Measurements from ENCODE around the gene USP15. TPM values are rescaled to one million over a fixed set of nuclear protein-coding genes. Genes with fewer than 3 reads are reported as not detected.
"Not testable (repeated sequence)": the region's sequence is repeated elsewhere in the genome, so short reads cannot be mapped to it uniquely, and the experiment has no call there.

Gene USP15
- total RNA-seq, 1 experiment from 2014 or later, result 35.3 TPM

- H4K20me1 ChIP-seq (ENCODE audit: control insufficient read depth, insufficient read depth, insufficient read length); H4K5ac ChIP-seq (ENCODE audit: insufficient read length, low read depth, low read length); H3K27me3 Mint-ChIP-seq (ENCODE audit: low read depth); H2BK20ac ChIP-seq (ENCODE audit: low read depth, low read length, poor library complexity, severe bottlenecking); H3T11ph ChIP-seq (ENCODE audit: low read length); H3K14ac ChIP-seq (ENCODE audit: insufficient read depth, low read length); H3K4me1 ChIP-seq (ENCODE audit: insufficient read depth, low read length); H3K79me1 ChIP-seq (ENCODE audit: insufficient read depth, low read depth, low read length, poor library complexity, severe bottlenecking); H4K91ac ChIP-seq (ENCODE audit: insufficient read length, low read depth, low read length); H3K23me2 ChIP-seq (ENCODE audit: insufficient read length, low read depth, low read length, poor library complexity, severe bottlenecking); H2BK15ac ChIP-seq (ENCODE audit: low read depth, low read length); H3K27ac Mint-ChIP-seq; H2BK120ac ChIP-seq (ENCODE audit: low read depth, low read length, poor library complexity, severe bottlenecking); H4K8ac ChIP-seq (replicated peaks; ENCODE audit: insufficient read length, low read depth, low read length); H3K27ac ChIP-seq (ENCODE audit: insufficient read length, low read depth, low read length); H3K9ac ChIP-seq (ENCODE audit: extremely low read depth, insufficient read length, low read length); H3K4me3 Mint-ChIP-seq; H3K4me1 Mint-ChIP-seq; H3K27me3 ChIP-seq (ENCODE audit: insufficient read depth, low read length); H3K56ac ChIP-seq (ENCODE audit: insufficient read length, low read depth, low read length); H3K9me3 ChIP-seq (ENCODE audit: control insufficient read depth, low read depth, low read length); H2BK5ac ChIP-seq (ENCODE audit: insufficient read length, low read length); H3K79me2 ChIP-seq (ENCODE audit: insufficient read depth, low read length); DNase-seq; H3K23ac ChIP-seq (ENCODE audit: insufficient read length, low read depth, low read length); H3K9me3 Mint-ChIP-seq; H3K4ac ChIP-seq (ENCODE audit: low read depth, low read length); H3K4me2 ChIP-seq (ENCODE audit: insufficient read depth, insufficient read length, low read length); H2AK5ac ChIP-seq (ENCODE audit: insufficient read length, low read length); H2BK12ac ChIP-seq (ENCODE audit: insufficient read length, low read depth, low read length); H2AFZ ChIP-seq (ENCODE audit: low read length); H3K18ac ChIP-seq (ENCODE audit: insufficient read length, low read depth, low read length): not testable (repeated sequence)
- no CpG with 5 or more reads among the region's 4 CpGs for WGBS (ENCODE audit: extremely low coverage, insufficient read length, low lambda C conversion rate)
- peaks cover 16 to 26% (median 20%) of the 10 kb centered on the region in 3 experiments; a peak in 6 of 7 replicates for H3K36me3 Mint-ChIP-seq (ENCODE audit: insufficient read depth in 1 of 3, low read depth in 3 of 3)
These were observed 84.7 kb downstream of the USP15 start for GRCh38 chr12:62344731-62345556.
